RPMI8226 (cell line): ENCODE measurements around the gene C16orf87.
"Not testable (repeated sequence)": the region's sequence is repeated elsewhere in the genome, so short reads cannot be mapped to it uniquely, and the experiment has no call there.

Source experiments
- DNase-seq: peaks from one replicate; pipeline ENCODE4 v3.0.0-alpha.2; 2015

Gene C16orf87, protein sequence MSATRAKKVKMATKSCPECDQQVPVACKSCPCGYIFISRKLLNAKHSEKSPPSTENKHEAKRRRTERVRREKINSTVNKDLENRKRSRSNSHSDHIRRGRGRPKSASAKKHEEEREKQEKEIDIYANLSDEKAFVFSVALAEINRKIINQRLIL

DNA sequence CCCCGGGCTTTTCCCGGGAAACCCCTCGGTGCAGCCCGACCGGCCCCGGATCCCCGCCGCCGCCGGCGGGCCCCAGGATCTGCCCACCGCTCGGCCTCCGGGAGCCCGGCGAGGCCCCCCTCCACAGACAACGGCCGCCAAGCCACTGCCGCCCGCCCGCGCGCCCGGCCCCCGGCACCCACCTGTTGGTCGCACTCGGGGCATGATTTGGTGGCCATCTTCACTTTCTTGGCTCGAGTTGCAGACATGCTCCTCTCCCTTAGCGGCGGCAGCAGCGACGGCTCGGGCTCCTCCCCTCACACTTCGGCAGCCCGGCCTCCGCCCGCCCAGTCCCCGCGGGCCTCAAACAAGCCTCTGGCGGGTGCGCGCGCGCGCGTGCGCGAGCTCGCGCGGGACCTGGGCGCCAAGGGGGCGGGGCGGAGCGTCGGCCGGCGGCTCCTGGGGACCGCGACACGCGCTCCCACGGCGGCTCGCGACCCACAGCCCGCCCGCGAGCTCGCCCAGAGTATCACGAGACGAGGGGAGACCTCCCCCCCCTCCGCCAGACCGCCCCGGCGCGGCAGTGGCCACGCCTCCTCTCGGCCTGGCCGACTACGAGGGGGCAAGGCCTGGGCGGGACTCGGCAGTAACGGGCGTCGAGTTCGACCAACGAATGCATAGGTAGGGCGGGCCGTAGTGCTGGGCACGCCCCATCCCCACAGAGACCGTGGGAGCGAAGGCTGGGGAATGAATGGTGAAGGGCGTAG is at the start of gene C16orf87:
Gene C16orf87, minus strand, starts transcription at position 279 of the 746 bp plus-strand sequence. Its CDS starts 31 bp downstream, at position 248.
- DNase-seq, result peak; percentile 97

DNA sequence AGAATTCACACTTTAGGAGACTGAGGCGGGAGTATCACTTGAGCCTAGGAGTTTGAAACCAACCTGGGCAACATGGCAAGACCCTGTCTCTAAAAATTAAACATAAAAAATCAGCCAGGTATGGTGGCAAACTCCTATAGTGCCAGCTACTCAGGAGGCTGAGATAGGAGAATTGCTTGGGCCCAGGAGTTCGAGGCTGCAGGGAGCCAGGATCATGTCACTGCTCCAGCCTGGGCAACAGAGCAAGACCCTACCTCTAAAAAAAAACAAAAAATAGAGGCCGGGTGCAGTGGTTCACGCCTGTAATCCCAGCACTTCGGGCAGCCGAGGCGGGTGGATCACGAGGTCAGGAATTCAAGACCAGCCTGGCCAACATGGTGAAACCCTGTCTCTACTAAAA is 44.3 kb upstream of the C16orf87 start:
- DNase-seq, result no peak

DNA sequence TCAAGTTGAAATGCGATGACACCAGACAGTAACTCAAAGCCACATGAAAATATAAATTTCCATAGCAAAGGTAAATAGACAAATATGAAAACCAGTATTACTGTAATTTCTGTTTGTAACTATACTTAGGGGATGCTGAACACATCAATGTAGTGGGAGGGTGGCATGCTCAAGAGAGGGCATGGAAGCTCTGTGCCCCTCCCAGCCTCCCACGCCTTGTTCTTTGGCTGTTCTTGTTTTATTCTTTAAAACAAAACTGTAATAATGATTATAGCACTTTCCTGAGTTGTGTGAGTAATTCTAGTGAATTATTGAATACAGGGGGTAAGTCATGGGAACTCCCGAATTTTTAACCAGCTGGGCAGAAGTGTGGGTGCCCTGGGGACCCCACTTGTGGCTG is 42.2 kb upstream of the C16orf87 start:
- DNase-seq, result no peak

DNA sequence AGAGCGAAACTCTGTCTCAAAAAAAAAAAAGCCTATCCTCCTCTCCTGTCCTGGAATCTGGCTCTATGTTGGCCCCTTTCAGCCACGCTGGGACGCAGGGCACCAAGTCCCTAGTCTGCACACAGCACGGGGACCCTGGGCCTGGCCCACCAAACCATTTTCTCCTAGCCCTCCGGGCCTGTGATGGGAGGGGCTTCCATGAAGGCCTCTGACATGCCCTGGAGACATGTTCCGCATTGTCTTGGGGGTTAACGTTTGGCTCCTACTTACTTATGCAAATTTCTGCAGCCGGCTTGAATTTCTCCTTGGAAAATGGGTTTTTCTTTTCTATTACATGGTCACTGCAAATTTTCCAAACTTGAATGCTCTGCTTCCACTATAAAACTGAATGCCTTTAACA is 40.6 kb upstream of the C16orf87 start:
- no peak for DNase-seq

DNA sequence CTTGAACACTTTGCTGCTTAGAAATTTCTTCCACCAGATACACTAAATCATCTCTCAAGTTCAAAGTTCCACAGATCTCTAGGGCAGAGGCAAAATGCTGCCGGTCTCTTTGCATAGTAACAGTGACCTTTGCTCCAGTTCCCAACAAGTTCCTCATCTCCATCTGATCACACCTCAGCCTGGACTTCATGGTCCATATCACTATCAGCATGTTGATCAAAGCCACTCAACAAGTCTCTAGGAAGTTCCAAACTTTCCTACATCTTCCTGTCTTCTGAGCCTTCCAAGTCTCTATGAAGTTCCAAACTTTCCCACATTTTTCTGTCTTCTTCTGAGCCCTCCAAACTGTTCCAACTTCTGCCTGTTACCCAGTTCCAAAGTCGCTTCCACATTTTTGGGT is 37.9 kb upstream of the C16orf87 start:
- not testable (repeated sequence) for DNase-seq

DNA sequence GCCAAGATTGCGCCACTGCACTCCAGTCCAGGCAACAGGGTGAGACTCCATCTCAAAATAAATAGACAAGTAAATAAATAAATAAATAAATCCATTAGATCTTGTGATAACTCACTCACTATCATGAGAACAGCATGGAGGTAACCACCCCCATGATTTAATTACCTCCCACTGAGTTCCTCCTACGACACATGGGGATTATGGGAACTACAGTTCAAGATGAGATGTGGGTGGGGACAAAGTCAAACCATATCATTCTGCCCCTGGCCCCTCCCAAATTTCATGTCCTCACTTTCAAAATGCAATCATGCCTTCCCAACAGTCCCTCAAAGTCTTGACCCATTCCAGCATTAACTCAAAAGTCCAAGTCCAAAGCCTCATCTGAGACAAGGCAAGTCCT is 36.5 kb upstream of the C16orf87 start:
- DNase-seq, result not testable (repeated sequence)

DNA sequence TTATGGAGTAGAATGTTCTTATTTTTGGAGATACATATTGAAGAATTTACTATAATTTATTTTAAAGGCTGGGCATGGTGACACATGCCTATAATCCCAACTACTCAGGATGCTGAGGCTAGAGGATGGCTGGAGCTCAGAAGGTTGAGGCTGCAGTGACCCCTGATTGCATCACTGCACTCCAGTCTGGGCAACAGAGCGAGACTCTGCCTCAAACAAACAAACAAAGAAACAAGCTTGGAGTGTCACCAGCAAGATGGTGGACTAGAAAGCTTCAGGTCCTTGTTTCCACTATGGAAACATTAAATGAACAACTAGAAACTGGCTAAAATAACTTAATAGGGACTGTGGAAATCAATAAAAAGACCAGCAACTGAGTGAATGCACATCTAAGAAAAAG is 35.3 kb upstream of the C16orf87 start:
- DNase-seq, result no peak

DNA sequence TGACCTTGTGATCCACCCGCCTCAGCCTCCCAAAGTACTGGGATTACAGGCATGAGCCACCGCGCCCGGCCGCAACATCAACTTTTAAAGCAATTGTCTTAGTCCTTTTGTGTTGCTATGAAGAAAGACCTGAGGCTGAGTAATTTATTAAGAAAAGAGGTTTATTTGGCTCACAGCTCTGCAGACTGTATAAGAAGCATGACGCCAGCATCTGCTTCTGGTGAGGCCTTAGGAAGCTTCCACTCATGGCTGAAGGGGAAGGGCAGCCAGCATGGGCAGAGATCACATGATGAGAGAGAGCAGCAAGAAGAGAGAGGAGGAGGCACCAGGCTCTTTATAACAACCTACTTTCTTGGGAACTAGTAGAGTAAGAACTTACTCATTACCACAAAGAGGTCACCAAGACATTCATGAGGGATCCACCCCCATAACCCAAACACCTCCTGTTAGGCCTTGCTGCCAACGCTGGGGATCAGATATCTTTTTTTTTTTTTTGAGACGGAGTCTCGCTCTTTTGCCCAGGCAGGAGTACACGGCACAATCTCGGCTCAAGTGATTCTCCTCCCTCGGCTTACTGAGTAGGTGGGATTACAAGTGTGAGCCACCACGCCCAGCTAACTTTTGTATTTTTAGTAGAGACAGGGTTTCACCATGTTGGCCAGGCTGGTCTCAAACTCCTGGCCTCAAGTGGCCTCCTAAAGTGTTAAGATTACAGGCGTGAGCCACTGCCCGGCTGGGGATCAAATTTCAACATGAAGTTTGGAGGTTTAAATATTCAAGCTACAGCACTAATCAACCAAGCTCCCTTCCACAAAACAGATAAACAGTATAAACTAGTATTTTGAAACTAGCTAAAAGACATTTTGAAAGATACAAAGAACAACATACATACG is 31.8 kb upstream of the C16orf87 start:
- DNase-seq, result no peak

DNA sequence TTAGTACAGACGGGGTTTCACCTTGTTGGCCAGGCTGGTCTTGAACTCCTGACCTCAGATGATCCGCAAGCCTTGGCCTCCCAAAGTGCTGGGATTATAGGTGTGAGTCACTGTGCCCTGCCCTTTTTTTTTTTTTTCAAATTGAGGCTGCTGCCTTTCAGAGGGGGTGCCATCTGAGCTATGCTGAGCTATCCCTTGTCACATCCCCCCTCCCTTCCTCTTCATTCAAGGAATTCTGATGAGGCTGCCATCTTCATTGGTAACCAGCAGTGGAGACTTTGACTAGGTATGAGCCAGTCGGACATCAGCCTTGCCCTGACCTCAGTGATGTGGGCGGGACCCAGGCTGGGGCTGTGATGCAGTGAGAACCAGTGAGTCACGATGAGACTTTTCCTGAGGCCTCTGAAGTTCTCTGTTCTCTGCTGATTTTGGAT is 28.8 kb upstream of the C16orf87 start:
- no peak for DNase-seq

DNA sequence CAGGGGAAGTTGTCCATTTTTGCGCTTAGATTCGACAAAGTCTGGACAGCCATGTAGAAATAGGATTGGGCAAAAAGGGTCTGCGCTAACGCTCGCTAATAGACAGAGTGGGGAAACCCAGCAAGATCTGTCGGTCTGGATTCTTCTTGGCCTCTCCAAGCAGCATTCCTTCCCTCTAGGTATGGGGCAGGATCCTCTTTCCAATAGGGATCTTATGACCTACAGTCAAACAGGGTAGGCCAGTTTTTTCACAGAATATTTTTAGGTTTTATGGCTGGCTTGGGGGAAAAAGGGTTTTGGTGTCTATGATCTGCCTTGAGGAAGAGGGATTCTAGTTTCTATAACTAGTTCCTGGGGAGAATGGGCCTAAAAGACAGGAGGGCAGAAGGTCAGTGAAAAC is 27.2 kb upstream of the C16orf87 start:
- no peak for DNase-seq

DNA sequence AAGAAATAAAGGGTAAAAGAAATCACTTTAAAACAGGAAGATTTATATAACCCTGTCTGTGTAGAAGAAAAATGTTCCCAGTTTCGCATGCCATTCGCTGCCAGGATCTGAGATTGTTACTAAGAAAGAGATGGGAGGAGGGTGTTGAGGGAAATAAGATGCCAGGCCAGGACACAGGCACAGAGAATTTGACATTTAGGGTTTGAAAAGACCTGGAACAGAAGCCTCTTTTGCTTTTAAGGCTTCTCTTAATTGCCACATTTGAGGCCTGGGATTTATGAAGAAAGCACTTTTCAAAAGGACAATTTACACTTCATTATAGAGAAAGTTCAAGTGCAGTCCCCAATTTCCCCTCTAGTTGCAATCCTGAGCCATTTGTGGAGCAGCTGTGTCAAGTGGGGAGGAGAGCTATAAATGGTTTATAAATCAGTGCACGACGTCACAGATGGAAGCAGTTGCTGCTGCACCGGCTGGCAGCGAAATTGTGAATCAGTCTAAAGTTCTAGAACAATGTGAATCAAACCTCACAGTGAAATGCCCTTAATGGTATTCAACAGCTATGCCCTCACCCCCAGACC is 26.5 kb upstream of the C16orf87 start:
- DNase-seq, result peak; percentile 59

DNA sequence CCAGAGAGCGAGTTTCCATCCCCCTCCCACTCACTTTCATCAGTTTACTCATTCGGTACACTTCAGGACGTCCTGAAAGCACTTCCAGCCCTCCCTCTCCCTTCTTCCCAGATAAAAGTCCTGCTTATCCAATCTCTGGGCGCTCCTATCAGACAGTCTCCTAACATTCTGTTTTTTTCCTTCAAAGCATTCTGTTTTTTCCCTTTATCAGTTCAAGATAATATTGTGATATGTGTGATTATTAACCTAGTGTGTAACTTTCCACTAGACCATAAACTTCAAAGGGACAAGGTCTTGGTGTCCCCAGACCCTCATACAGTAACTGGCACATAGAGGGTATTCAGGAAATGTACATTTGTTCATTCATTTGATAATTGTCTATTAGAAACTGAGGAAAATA is 24.4 kb upstream of the C16orf87 start:
- no peak for DNase-seq

DNA sequence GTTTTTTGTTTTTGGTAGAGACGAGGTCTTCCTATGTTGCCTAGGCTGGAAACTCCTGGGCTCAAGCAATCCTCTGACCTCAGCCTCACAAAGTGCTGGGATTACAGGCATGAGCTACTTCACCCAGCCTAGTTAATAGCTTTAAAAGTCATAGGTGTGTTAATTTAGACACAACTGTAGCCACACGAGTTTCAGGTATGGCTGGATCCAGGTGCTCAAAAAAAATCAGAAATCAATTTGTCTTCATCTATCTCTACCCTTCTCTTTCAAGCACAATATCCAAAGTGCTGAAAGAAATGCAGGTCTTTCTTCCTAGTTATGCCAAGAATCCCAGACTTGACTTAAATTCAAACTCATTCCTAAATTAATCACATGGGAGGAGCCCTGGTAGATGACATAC is 23.9 kb upstream of the C16orf87 start:
- no peak for DNase-seq

DNA sequence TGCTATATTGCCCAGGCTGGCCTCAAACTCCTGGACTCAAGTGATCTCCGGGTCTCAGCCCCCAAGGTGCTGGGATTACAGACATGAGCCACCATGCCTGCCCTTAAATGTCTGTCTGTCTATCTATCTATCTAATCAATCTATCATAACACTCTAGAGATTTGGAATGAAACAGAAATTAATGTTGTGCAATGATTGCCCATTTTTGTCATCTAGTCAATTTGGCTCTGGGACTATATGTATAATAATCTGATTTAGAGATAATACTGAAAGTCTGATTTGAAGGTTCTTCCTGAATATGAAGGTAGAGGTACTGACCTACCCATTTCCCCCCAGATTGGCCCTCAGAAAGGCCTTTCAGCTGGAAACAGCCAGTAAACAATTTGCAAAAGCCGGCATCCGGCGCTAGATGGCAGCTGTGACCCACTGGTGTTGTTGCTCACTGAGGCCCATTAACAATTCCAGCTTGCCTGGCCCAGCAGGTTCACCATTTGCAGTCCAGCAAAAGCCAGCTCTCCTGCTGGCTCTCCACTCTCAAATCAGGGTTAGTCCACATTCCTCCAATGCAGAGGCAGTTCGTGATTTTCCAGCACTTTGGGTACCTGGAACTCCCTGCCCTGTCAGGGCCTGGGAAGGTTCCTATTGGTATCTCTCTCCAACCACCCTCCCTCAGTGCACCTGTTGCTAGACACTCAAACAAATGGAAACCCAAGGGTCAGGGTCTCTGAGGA is 22.9 kb upstream of the C16orf87 start:
- peak; percentile 74 for DNase-seq

DNA sequence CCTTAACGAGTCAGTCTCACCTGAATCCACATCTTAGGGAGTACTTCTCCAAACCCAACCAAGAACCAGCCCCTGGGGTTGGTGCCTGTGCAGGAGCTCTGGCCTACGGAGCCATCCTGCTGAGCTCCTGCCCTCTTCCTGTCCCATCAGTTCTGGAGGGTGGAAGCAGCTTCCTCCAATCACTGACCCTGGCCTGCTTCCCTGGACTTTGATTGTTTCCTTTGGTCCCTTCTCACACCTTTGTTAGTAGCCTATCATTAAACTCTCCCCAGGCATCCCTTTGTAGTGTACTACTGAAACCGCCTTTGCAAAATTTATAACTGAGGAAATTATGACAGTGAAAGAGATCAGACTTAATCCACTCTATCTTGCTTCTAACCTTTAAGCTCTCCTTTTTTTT is 21.1 kb upstream of the C16orf87 start:
- DNase-seq, result peak; percentile 1

DNA sequence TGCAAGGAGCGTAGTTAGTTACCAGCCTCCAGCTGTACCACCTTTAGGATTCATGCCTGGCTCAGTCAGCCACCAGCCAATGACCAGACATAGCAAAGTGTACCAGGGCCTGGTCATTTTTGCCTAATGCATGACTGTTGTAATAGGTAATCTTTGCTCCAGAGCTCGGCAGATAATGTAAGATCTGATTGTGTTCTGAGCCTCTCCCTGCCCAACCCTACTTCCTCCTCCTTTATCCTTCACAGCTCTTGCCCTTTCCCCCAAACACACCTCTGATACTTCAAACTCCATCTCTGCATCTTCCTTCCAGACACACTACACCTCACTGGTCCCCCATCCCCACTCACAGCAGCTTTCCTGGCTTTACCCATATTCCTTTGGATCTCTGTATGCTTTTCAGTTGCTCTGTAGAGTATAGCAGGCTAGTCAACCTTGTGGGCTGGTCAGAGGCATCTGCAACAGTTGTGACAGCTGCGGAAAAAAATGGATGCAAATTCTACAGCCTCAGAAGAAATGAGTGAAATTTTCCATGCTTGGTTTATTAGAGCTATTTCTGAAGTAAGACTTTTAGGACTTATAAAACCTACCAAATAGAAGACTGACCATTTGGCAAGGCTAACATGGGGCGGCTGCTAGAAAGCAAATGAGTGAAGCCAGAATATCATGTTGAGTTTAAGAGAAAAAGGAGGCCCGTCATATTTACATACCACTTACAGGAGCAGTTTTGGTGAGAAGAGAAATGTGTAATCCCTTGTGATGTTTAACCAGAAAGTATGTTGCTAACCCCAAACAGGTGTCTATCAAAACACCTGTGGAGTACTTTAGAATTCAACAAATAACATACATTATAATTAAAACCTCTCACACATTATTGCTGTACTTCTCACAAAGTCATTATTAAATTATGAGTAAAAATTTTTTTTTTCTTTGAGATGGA is 19.9 kb upstream of the C16orf87 start:
- peak; percentile 2 for DNase-seq

DNA sequence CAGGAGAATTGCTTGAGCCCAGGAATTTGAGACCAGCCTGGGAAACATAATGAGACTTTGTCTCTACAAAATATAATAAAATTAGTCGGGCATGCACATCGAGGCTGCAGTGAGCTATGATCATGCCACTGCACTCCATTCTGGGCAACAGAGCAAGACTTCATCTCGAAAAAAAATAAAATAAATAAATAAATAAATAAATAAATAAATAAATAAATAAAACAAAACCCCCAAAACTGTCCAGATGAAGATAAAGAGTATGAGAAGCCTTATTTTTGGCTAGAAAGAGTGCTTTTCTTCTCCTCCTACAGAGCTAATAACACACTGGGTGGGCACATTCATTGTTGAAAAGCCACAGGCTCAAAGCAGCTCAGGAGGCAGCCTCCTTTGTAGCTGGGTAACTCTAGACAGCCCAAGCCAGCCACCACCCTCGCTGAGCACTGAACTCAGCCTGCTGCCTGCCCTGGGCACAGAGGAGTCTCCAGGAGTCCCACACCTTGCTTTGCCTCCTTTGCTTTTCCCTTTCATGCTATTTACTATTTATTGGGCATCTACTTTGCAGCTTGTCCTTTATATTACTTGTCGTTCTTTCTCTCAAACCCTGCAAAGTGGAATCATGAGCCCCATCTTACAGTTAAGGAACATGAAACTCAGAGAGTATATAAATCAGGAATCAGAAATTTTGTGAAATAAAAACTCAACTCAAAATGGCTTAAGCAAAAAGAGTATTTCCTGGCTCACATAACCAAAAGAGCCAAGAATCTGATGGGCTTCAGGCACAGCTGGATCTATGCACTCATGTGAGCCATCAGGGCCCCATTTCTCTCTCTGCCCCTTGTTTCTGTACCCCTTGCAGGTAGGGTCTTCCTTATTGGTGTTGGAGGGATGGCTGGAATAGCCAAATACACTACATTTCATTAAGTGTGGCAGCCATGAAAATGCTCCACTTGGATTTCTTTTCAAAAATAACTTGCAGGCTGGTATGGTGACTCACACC is 18.1 kb upstream of the C16orf87 start:
- DNase-seq, result no peak

DNA sequence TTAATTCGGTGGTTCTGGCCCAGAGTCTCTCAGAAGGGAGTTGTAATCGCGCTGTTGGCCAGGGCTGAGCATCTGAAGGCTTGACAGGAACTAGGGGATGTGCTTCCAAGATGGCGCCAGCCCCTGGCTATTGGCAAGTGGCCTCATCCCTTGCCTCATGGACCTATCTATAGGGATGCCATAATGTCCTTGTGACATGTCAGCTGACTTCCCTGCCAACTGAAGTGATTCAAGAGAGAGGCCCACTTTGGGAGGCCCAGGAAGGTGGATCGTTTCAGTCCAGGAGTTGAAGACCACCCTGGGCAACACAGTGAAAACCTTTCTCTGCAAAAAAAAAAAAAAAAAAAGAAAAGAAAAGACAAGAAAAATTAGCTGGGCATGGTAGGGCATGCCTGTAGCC is 15.0 kb upstream of the C16orf87 start:
- DNase-seq, result no peak

DNA sequence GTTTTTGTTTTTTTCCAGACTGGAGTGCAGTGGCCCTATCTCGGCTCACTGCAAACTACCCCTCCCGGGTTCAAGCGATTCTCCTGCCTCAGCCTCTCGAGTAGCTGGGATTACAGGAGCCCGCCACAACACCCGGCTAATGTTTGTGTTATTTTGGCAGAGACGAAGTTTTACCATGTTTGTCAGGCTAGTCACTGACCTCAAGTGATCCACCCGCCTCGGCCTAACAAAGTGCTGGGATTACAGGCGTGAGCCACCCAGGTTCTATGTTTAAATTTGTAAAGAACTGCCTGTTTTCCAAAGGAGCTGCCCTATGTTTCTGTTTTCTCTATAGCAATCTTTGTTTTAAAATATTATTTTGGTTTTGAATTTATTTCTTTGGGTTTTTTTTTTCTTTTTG is 13.8 kb upstream of the C16orf87 start:
- DNase-seq, result no peak
